ENCODE measurements around the gene IREB2. TPM values are rescaled to one million over a fixed set of nuclear protein-coding genes. Genes with fewer than 3 reads are reported as not detected.
"Not testable (repeated sequence)": the region's sequence is repeated elsewhere in the genome, so short reads cannot be mapped to it uniquely, and the experiment has no call there.

The IREB2 gene
- total RNA-seq, 1 donor from 2014 or later = 69.2 TPM

DNA sequence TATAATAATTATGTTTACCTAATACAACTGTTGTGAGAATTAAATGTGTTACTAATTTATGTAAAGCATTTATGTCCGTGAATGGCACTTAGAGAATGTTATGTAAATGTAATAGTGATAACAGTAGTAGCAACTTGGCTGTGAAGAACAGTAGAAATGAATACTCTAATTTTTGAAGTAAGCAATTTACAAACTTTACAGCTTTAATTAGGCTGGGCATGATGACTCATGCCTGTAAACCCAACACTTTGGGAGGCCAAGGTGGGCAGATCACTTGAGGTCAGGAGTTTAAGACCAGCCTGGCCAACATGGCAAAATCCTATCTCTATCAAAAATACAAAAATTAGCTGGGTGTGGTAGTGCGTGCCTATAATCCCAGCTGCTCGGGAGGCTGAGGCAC lies 33.9 kb upstream of the IREB2 start:
- no peak for DNase-seq (ENCODE audit: low read depth)
- no peaks in the 10 kb centered on the region for H3K79me2 ChIP-seq (ENCODE audit: insufficient read depth, low read length)
- H3K9me3 Mint-ChIP-seq (ENCODE audit: unreplicated experiment) = no peaks in the 10 kb centered on the region
- no peaks in the 10 kb centered on the region for H4K20me1 ChIP-seq (ENCODE audit: insufficient read depth, low read length)
- no peak overlapping the region for H3K4me2 ChIP-seq (ENCODE audit: low read length)
- H3K4me1 ChIP-seq (ENCODE audit: insufficient read depth, low read length) = no peaks in the 10 kb centered on the region
- no peak overlapping the region for H3K27ac ChIP-seq (ENCODE audit: low read depth, low read length)
- no peak for FAIRE-seq
- TF ChIP-seq, protein P1, sequence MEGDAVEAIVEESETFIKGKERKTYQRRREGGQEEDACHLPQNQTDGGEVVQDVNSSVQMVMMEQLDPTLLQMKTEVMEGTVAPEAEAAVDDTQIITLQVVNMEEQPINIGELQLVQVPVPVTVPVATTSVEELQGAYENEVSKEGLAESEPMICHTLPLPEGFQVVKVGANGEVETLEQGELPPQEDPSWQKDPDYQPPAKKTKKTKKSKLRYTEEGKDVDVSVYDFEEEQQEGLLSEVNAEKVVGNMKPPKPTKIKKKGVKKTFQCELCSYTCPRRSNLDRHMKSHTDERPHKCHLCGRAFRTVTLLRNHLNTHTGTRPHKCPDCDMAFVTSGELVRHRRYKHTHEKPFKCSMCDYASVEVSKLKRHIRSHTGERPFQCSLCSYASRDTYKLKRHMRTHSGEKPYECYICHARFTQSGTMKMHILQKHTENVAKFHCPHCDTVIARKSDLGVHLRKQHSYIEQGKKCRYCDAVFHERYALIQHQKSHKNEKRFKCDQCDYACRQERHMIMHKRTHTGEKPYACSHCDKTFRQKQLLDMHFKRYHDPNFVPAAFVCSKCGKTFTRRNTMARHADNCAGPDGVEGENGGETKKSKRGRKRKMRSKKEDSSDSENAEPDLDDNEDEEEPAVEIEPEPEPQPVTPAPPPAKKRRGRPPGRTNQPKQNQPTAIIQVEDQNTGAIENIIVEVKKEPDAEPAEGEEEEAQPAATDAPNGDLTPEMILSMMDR (IDR thresholded peaks at IDR 0.05; ENCODE audit: insufficient read depth, low read depth, low read length) = no peak
- no peak for TF ChIP-seq EZH2 (IDR thresholded peaks at IDR 0.05; ENCODE audit: insufficient read depth, low read length)
- peaks cover 8% of the 10 kb centered on the region for H3K27me3 ChIP-seq (ENCODE audit: insufficient read depth, low read length)
- no peaks in the 10 kb centered on the region for H3K36me3 ChIP-seq (ENCODE audit: insufficient read depth, low read length)
- no peak overlapping the region for H3K9ac ChIP-seq (ENCODE audit: low read length)
- H3K4me3 Mint-ChIP-seq (ENCODE audit: unreplicated experiment) = no peak overlapping the region
- no peak overlapping the region for H3K27ac Mint-ChIP-seq (ENCODE audit: unreplicated experiment)
- peaks cover 5% of the 10 kb centered on the region for H3K4me1 Mint-ChIP-seq (ENCODE audit: low read depth, unreplicated experiment)
- no peak overlapping the region for H3K4me3 ChIP-seq (ENCODE audit: insufficient read depth, low read depth, low read length)
- H2AFZ ChIP-seq (ENCODE audit: low read depth, low read length) = no peak overlapping the region
- no peaks in the 10 kb centered on the region for H3K9me3 ChIP-seq (ENCODE audit: insufficient read depth, low read depth, low read length)
- H3K36me3 Mint-ChIP-seq (ENCODE audit: low read depth, unreplicated experiment) = no peaks in the 10 kb centered on the region
- peaks cover 2% of the 10 kb centered on the region for H3K27me3 Mint-ChIP-seq (ENCODE audit: low read depth, unreplicated experiment)

DNA sequence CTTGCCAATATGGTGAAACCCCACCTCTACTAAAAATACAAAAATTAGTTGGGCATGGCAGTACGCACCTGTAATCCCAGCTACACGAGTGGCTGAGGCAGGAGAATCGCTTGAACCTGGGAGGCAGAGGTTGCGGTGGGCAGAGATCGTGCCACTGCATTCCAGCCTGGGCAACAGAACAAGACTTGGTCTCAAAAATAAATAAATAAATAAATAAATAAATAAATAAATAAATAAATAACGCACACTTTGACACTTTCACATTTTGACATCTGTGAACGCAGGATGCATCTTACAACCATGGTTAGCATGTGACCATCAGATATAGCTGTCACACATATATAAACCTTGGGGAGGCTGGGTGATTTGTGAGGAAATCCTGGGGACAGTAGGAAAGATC lies 33.2 kb upstream of the IREB2 start:
- not testable (repeated sequence) for H3K4me1 Mint-ChIP-seq (ENCODE audit: low read depth, unreplicated experiment); H4K20me1 ChIP-seq (ENCODE audit: insufficient read depth, low read length); H3K9me3 Mint-ChIP-seq (ENCODE audit: unreplicated experiment); H3K9ac ChIP-seq (ENCODE audit: low read length); H3K36me3 Mint-ChIP-seq (ENCODE audit: low read depth, unreplicated experiment); H3K27ac Mint-ChIP-seq (ENCODE audit: unreplicated experiment); H3K4me3 ChIP-seq (ENCODE audit: insufficient read depth, low read depth, low read length); H2AFZ ChIP-seq (ENCODE audit: low read depth, low read length); FAIRE-seq; H3K27ac ChIP-seq (ENCODE audit: low read depth, low read length); DNase-seq (ENCODE audit: low read depth); H3K27me3 ChIP-seq (ENCODE audit: insufficient read depth, low read length); H3K9me3 ChIP-seq (ENCODE audit: insufficient read depth, low read depth, low read length); H3K36me3 ChIP-seq (ENCODE audit: insufficient read depth, low read length); H3K27me3 Mint-ChIP-seq (ENCODE audit: low read depth, unreplicated experiment); H3K79me2 ChIP-seq (ENCODE audit: insufficient read depth, low read length); H3K4me2 ChIP-seq (ENCODE audit: low read length); H3K4me3 Mint-ChIP-seq (ENCODE audit: unreplicated experiment); H3K4me1 ChIP-seq (ENCODE audit: insufficient read depth, low read length)

DNA sequence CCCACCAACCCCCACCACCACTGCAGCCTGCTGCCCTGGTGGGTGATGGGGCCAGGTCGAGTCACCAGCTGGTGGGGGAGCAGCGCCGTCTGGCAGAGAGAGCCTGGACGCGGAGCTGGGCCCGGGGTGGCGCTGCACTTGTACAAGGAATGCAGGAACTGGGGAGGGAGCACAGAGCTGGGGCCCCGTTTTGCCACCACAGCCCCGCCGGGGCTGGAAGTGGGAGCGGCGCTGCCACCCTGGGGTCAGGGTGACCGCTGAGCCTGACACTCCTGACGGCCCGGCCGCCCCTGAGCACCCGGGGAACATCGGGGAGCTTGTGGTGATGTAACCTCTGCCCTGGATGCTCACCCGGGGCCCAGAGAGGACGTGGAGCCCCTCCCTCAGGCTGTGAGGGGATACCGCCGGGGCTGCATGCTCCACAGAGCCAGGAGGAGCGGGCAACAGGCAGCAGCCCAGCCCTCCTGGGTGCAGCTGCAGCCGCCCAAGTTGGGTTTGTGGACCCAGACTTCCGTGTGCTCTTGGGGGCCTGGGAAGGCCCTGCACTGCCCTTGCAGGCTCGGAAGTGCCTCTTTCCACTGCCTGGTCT lies 32.6 kb upstream of the IREB2 start:
- H3K4me3 ChIP-seq (ENCODE audit: insufficient read depth, low read depth, low read length) = no peak overlapping the region
- Mint-ChIP-seq H3K4me3 (ENCODE audit: unreplicated experiment) (no peak overlapping the region), H3K27ac (ENCODE audit: unreplicated experiment) (no peak overlapping the region), H3K27me3 (ENCODE audit: low read depth, unreplicated experiment) (peaks cover 1% of the 10 kb centered on the region), H3K4me1 (ENCODE audit: low read depth, unreplicated experiment) (peaks cover 5% of the 10 kb centered on the region), H3K9me3 (ENCODE audit: unreplicated experiment) (no peaks in the 10 kb centered on the region), H3K36me3 (ENCODE audit: low read depth, unreplicated experiment) (no peaks in the 10 kb centered on the region)
- no peak overlapping the region for H2AFZ ChIP-seq (ENCODE audit: low read depth, low read length)
- H3K27ac ChIP-seq (ENCODE audit: low read depth, low read length) = no peak overlapping the region
- H3K36me3 ChIP-seq (ENCODE audit: insufficient read depth, low read length) = no peaks in the 10 kb centered on the region
- FAIRE-seq (no peak), DNase-seq (ENCODE audit: low read depth) (no peak)
- peaks cover 8% of the 10 kb centered on the region for H3K27me3 ChIP-seq (ENCODE audit: insufficient read depth, low read length)
- H3K9me3 ChIP-seq (ENCODE audit: insufficient read depth, low read depth, low read length) = no peaks in the 10 kb centered on the region
- H3K9ac ChIP-seq (ENCODE audit: low read length) = no peak overlapping the region
- no peaks in the 10 kb centered on the region for H3K79me2 ChIP-seq (ENCODE audit: insufficient read depth, low read length)
- no peak overlapping the region for H3K4me2 ChIP-seq (ENCODE audit: low read length)
- no peak for TF ChIP-seq EZH2 (IDR thresholded peaks at IDR 0.05; ENCODE audit: insufficient read depth, low read length)
- TF ChIP-seq, protein P1 (IDR thresholded peaks at IDR 0.05; ENCODE audit: insufficient read depth, low read depth, low read length) = no peak
- H4K20me1 ChIP-seq (ENCODE audit: insufficient read depth, low read length) = no peaks in the 10 kb centered on the region
- no peaks in the 10 kb centered on the region for H3K4me1 ChIP-seq (ENCODE audit: insufficient read depth, low read length)

Measured in astrocyte (in vitro differentiated cells and primary cell).